ENCODE data around the gene DGCR8.

GRCh38 chr22:20085651-20086050, 5.6 kb downstream of the DGCR8 start:
- TF ChIP-seq POLR2A (IDR thresholded peaks at IDR 0.05): no peak
- TF ChIP-seq, protein P1, sequence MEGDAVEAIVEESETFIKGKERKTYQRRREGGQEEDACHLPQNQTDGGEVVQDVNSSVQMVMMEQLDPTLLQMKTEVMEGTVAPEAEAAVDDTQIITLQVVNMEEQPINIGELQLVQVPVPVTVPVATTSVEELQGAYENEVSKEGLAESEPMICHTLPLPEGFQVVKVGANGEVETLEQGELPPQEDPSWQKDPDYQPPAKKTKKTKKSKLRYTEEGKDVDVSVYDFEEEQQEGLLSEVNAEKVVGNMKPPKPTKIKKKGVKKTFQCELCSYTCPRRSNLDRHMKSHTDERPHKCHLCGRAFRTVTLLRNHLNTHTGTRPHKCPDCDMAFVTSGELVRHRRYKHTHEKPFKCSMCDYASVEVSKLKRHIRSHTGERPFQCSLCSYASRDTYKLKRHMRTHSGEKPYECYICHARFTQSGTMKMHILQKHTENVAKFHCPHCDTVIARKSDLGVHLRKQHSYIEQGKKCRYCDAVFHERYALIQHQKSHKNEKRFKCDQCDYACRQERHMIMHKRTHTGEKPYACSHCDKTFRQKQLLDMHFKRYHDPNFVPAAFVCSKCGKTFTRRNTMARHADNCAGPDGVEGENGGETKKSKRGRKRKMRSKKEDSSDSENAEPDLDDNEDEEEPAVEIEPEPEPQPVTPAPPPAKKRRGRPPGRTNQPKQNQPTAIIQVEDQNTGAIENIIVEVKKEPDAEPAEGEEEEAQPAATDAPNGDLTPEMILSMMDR (IDR thresholded peaks at IDR 0.05): no peak

All from esophagus squamous epithelium (tissue), 4 donors.